HG03175 (cell line): ENCODE measurements around the gene RHD.
"Not testable (repeated sequence)": the region's sequence is repeated elsewhere in the genome, so short reads cannot be mapped to it uniquely, and the experiment has no call there.

ENCODE experiments used
- ATAC-seq: cut with Tn5 transposase; IDR thresholded peaks from one replicate; pipeline ENCODE4 v1.9.1; 2021; ENCODE audit warnings: mild to moderate bottlenecking, moderate library complexity; ENCODE audit not compliant: unreplicated experiment

The RHD gene

GRCh38 chr1:25256578-25256965, 15.7 kb upstream of the RHD start:
- no peak for ATAC-seq

- ATAC-seq = no peak
These were observed 15.1 kb upstream of the RHD start for GRCh38 chr1:25257196-25257595.

GRCh38 chr1:25259813-25260212, 12.5 kb upstream of the RHD start:
- ATAC-seq = not testable (repeated sequence)

- not testable (repeated sequence) for ATAC-seq
These were observed 12.0 kb upstream of the RHD start for GRCh38 chr1:25260336-25260735.

- peak; percentile 40 for ATAC-seq
These were observed 5.6 kb upstream of the RHD start for GRCh38 chr1:25266554-25267287.

- ATAC-seq = peak; percentile 71
These were observed 4.8 kb upstream of the RHD start for GRCh38 chr1:25267288-25268142.

- not testable (repeated sequence) for ATAC-seq
These were observed 4.1 kb upstream of the RHD start for GRCh38 chr1:25268143-25268760.

- ATAC-seq = not testable (repeated sequence)
These were observed 3.3 kb downstream of the RHD start for GRCh38 chr1:25275648-25276047.

- not testable (repeated sequence) for ATAC-seq
These were observed 5.0 kb downstream of the RHD start for GRCh38 chr1:25277295-25277694.

GRCh38 chr1:25278358-25278757, 6.0 kb downstream of the RHD start:
- ATAC-seq = not testable (repeated sequence)

- ATAC-seq = not testable (repeated sequence)
These were observed 6.5 kb downstream of the RHD start for GRCh38 chr1:25278790-25279189.

GRCh38 chr1:25279693-25280111, 7.4 kb downstream of the RHD start:
- ATAC-seq = not testable (repeated sequence)

- not testable (repeated sequence) for ATAC-seq
These were observed 13.6 kb downstream of the RHD start for GRCh38 chr1:25285862-25286261.

- not testable (repeated sequence) for ATAC-seq
These were observed 14.9 kb downstream of the RHD start for GRCh38 chr1:25287164-25287563.

- not testable (repeated sequence) for ATAC-seq
These were observed 16.3 kb downstream of the RHD start for GRCh38 chr1:25288573-25289101.

GRCh38 chr1:25290043-25290442, 17.7 kb downstream of the RHD start:
- not testable (repeated sequence) for ATAC-seq

- not testable (repeated sequence) for ATAC-seq
These were observed 21.1 kb downstream of the RHD start for GRCh38 chr1:25293426-25293825.

- not testable (repeated sequence) for ATAC-seq
These were observed 22.8 kb downstream of the RHD start for GRCh38 chr1:25294889-25295826.

- ATAC-seq = not testable (repeated sequence)
These were observed 24.2 kb downstream of the RHD start for GRCh38 chr1:25296501-25296900.

GRCh38 chr1:25300729-25301128, 28.4 kb downstream of the RHD start:
- ATAC-seq = not testable (repeated sequence)
